Smooth muscle cell (in vitro differentiated cells): ENCODE measurements around the gene CNOT3. TPM values are rescaled to one million over a fixed set of nuclear protein-coding genes. Genes with fewer than 3 reads are reported as not detected.

ENCODE experiments used
- DNase-seq: peaks from one replicate; lab custom pipeline; 2025; ENCODE audit not compliant: unreplicated experiment; lab: John Stamatoyannopoulos, UW
- H2AFZ ChIP-seq: fragments of 200-600 bp; sonication (generic); 2 replicates; pipeline ENCODE4 v1.6.0; 2016; ENCODE audit warnings: antibody characterized with exemption, low read depth, mild to moderate bottlenecking
- H3F3A ChIP-seq: fragments of 200-600 bp; sonication (generic); 2 replicates; pipeline ENCODE4 v1.6.0; 2017; ENCODE audit warnings: antibody characterized with exemption, low read depth
- H3K27ac ChIP-seq: fragments of 200-600 bp; sonication (generic); 2 replicates; pipeline ENCODE4 v1.5.1; 2016; ENCODE audit warnings: low read depth, mild to moderate bottlenecking
- H3K27me3 ChIP-seq: fragments of 200-600 bp; sonication (generic); 2 replicates; pipeline ENCODE4 v1.6.1; 2016; ENCODE audit warnings: low read depth, mild to moderate bottlenecking
- H3K36me3 ChIP-seq: fragments of 200-600 bp; sonication (generic); 2 replicates; pipeline ENCODE4 v1.5.1; 2016; ENCODE audit warnings: low read depth
- H3K4me1 ChIP-seq: fragments of 200-600 bp; sonication (generic); 2 replicates; pipeline ENCODE4 v1.5.1; 2016; ENCODE audit warnings: low read depth
- H3K4me2 ChIP-seq: fragments of 200-600 bp; sonication (generic); 2 replicates; pipeline ENCODE4 v1.6.0; 2016; ENCODE audit warnings: mild to moderate bottlenecking
- H3K4me3 ChIP-seq: fragments of 200-600 bp; sonication (generic); 2 replicates; pipeline ENCODE4 v1.5.1; 2016; ENCODE audit warnings: mild to moderate bottlenecking
- H3K79me2 ChIP-seq: fragments of 200-600 bp; sonication (generic); 2 replicates; pipeline ENCODE4 v1.6.0; 2016; ENCODE audit warnings: low read depth, mild to moderate bottlenecking
- H3K9ac ChIP-seq: fragments of 200-600 bp; sonication (generic); 2 replicates; pipeline ENCODE4 v1.6.0; 2016; ENCODE audit warnings: low read depth
- H3K9me3 ChIP-seq: fragments of 200-600 bp; sonication (generic); replicated peaks from 2 replicates; pipeline ENCODE4 v1.5.1; 2016; ENCODE audit warnings: low read depth
- H4K20me1 ChIP-seq: fragments of 200-600 bp; sonication (generic); 2 replicates; pipeline ENCODE4 v1.6.0; 2016; ENCODE audit warnings: low read depth
- WGBS: methylation state at CpG from one replicate; pipeline ENCODE4 v1.1.7; 2016; ENCODE audit warnings: low lambda C conversion rate; 5-methylcytosine and 5-hydroxymethylcytosine counted together
- polyA plus RNA-seq: library from polyadenylated mRNA; unstranded; fragments of >200 nt; fragmentation: Nextera tagmentation; extraction: Ambion mirVana; gene quantifications from 2 replicates; pipeline ENCODE4 v1.2.1, GENCODE V29; 2016
- total RNA-seq: library from RNA; depleted of rRNA; stranded (reverse); fragments of >200 nt; gene quantifications from 2 replicates; pipeline ENCODE4 v1.2.3, GENCODE V29; 2014
- TF ChIP-seq, protein P1 (sequence below): fragments of 200-600 bp; sonication (generic); IDR thresholded peaks from 2 replicates; pipeline ENCODE4 v1.5.1; 2017; ENCODE audit warnings: borderline replicate concordance, mild to moderate bottlenecking, antibody characterized with exemption; ENCODE audit not compliant: insufficient read depth, poor library complexity, severe bottlenecking

Gene CNOT3
- total and polyA plus RNA-seq, 2 experiments from 2014 or later: 12.4 to 31.4 TPM

DNA sequence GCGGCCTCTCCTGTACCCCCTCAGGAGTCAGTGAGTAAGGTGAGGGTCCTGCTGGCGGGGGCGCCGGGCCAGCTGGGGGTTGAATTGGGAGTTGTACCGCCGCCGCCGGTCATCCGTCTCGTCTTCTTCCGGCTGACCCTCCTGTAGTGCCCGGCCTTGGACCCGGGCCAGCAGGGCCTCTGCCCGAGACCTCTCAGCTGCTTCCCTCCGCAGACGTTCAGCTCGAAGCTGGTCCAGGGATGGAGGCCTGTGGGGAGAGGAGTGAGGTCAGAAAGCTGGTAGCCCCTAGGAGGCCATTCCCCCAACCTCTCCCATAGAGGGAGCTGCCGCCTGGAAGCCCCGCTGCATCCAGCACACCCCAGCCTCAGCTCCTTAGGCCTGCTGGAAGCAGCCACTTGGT is 18.1 kb downstream of the CNOT3 start:
- Histone ChIP-seq H3F3A (peaks cover 29% of the 10 kb centered on the region), H3K9me3 (no peaks in the 10 kb centered on the region), H2AFZ (no peak overlapping the region), H3K79me2 (peaks cover 6% of the 10 kb centered on the region), H3K4me1 (peaks cover 10% of the 10 kb centered on the region), H4K20me1 (peaks cover 9% of the 10 kb centered on the region), H3K4me2 (no peak overlapping the region), H3K27me3 (no peaks in the 10 kb centered on the region), H3K9ac (no peak overlapping the region), H3K36me3 (no peaks in the 10 kb centered on the region), H3K4me3 (no peak overlapping the region), H3K27ac (no peak overlapping the region)
- DNase-seq: no peak
- TF ChIP-seq, protein P1, sequence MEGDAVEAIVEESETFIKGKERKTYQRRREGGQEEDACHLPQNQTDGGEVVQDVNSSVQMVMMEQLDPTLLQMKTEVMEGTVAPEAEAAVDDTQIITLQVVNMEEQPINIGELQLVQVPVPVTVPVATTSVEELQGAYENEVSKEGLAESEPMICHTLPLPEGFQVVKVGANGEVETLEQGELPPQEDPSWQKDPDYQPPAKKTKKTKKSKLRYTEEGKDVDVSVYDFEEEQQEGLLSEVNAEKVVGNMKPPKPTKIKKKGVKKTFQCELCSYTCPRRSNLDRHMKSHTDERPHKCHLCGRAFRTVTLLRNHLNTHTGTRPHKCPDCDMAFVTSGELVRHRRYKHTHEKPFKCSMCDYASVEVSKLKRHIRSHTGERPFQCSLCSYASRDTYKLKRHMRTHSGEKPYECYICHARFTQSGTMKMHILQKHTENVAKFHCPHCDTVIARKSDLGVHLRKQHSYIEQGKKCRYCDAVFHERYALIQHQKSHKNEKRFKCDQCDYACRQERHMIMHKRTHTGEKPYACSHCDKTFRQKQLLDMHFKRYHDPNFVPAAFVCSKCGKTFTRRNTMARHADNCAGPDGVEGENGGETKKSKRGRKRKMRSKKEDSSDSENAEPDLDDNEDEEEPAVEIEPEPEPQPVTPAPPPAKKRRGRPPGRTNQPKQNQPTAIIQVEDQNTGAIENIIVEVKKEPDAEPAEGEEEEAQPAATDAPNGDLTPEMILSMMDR: no peak
- 99% methylated on average over 19 of the region's 19 CpGs for WGBS

DNA sequence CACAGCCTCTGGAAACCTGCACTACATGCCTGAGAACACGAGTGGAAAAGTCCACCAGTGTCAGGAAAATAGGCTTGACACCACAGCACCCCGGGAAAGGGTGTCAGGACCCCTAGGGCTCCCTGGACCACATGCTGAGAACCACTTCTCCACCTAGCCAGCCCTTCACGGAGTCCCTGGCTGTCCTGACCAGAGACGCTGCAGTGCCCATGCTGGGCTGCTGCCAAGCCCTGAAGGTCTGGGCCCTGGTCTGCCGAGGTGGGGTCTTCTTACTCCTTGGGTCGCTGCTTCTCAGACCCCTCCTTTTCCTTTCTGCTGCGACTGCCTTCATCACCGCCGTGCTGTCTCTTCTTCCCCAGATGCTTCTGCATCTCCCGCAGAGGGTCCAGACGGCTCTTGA is 18.9 kb downstream of the CNOT3 start:
- DNase-seq: no peak
- peaks cover 11% of the 10 kb centered on the region for H3K4me1 ChIP-seq
- H3K4me2 ChIP-seq: no peak overlapping the region
- H3K27ac ChIP-seq: no peak overlapping the region
- H3K79me2 ChIP-seq: peaks cover 6% of the 10 kb centered on the region
- no peak overlapping the region for H3K9ac ChIP-seq
- H2AFZ ChIP-seq: no peak overlapping the region
- no peaks in the 10 kb centered on the region for H3K27me3 ChIP-seq
- H3K4me3 ChIP-seq: no peak overlapping the region
- no peaks in the 10 kb centered on the region for H3K9me3 ChIP-seq
- H3K36me3 ChIP-seq: no peaks in the 10 kb centered on the region
- WGBS: 96% methylated on average over 11 of the region's 11 CpGs
- H4K20me1 ChIP-seq: peaks cover 9% of the 10 kb centered on the region
- TF ChIP-seq, protein P1: no peak
- H3F3A ChIP-seq: peaks cover 29% of the 10 kb centered on the region

DNA sequence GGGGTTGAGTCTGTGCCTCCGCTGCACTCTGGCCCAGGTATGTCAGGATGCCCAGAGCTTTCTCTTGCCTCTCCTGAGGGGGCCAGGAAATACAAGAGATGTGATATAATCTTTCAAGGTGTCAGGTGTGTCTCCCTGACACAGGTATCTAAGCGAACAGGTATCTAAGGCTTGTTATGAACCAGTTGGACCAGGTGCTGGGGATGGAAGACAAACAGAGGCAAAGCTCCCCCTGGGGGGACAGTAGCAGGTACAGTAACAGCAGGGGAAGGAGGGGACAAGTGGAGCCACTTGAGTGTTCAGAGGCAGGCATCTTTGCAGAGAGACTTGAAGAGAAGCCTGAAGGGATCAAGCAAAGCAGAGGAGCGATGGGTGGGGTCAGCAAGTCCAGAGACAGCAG is 19.4 kb downstream of the CNOT3 start:
- H3K4me2 ChIP-seq: no peak overlapping the region
- peaks cover 11% of the 10 kb centered on the region for H3K4me1 ChIP-seq
- no peaks in the 10 kb centered on the region for H3K36me3 ChIP-seq
- peaks cover 9% of the 10 kb centered on the region for H4K20me1 ChIP-seq
- 85% methylated on average over 3 of the region's 3 CpGs for WGBS
- no peak for DNase-seq
- no peak overlapping the region for H2AFZ ChIP-seq
- no peak overlapping the region for H3K9ac ChIP-seq
- H3K27ac ChIP-seq: no peak overlapping the region
- no peaks in the 10 kb centered on the region for H3K9me3 ChIP-seq
- peaks cover 6% of the 10 kb centered on the region for H3K79me2 ChIP-seq
- no peak overlapping the region for H3K4me3 ChIP-seq
- TF ChIP-seq, protein P1: no peak
- H3F3A ChIP-seq: peaks cover 29% of the 10 kb centered on the region
- H3K27me3 ChIP-seq: no peaks in the 10 kb centered on the region

DNA sequence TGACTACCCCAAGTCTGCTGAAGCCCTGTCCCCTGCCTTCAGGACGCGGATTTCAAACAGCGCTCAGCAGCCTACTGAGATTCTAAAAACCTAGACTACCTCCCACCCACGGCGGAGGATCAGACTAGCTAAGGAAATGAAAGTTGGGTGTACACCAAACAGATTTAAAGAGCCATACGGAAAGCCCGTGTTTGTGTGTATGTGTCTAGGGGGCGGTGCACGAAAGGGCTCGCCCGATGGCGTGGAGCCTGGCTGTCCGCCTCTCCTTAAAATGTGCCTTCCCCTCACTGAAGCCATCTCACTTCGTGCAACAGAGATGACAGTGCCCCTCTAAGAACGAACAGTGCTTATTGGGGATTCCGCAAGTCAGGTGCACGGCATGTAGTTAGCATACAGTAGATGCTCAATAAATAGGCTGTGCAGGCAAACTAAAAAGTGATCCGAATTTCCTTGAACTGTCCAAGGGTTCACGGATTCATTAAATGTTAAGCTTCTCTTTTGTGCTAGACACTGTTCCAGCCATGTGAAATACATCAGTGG is 21.3 kb downstream of the CNOT3 start:
- Histone ChIP-seq H2AFZ (no peak overlapping the region), H3F3A (peaks cover 26% of the 10 kb centered on the region), H4K20me1 (peaks cover 4% of the 10 kb centered on the region), H3K27me3 (no peaks in the 10 kb centered on the region), H3K9ac (peak overlapping the region; percentile 77), H3K27ac (peak overlapping the region; percentile 85), H3K79me2 (peaks cover 6% of the 10 kb centered on the region), H3K4me3 (peak overlapping the region; percentile 67), H3K4me2 (peak overlapping the region; percentile 86), H3K9me3 (no peaks in the 10 kb centered on the region), H3K4me1 (peaks cover 11% of the 10 kb centered on the region), H3K36me3 (no peaks in the 10 kb centered on the region)
- TF ChIP-seq, protein P1: no peak
- 31% methylated on average over 19 of the region's 19 CpGs for WGBS
- DNase-seq: no peak
